Measurements from ENCODE around the gene SIDT2. TPM values are rescaled to one million over a fixed set of nuclear protein-coding genes. Genes with fewer than 3 reads are reported as not detected.

Gene SIDT2
- total RNA-seq, 1 donor from 2014 or later, result 53.1 TPM

DNA sequence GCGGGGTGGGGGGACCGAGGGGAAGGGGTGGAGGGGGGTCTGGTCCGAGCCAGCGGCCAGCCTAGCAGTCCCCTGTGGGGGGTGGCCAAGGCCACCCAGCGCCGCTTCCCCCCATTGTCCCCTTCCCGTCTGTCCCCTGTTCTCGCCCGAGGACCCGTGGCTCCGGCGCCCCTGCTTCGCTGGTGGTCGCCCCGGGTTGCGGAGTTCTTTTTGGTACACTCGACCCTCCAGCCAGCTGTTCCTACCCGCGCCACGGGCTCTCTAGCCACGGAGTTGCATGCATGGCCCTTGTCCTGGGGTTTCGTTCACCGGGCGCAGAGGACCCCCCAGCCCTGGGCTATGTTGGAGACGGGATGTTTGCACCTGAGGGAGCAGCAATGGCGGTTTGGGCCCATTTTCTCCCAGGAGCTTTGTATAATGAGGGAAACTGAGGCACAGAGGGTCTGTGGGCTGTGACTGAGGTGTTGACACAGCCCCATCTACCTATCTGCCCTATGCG lies 54.4 kb downstream of the SIDT2 start:
- Mint-ChIP-seq H3K9me3 (no peaks in the 10 kb centered on the region), H3K27me3 (no peaks in the 10 kb centered on the region), H3K27ac (peak overlapping the region; percentile 82), H3K4me3 (peak overlapping the region; percentile 92), H3K4me1 (ENCODE audit: unreplicated experiment) (peaks cover 30% of the 10 kb centered on the region), H3K36me3 (no peaks in the 10 kb centered on the region)
- TF ChIP-seq CTCF (conservative IDR thresholded peaks at IDR 0.05), result no peak
- no peak for DNase-seq (ENCODE audit: extremely low spot score, unreplicated experiment)

- no peak for DNase-seq (ENCODE audit: extremely low spot score, unreplicated experiment)
- no peak for TF ChIP-seq CTCF (conservative IDR thresholded peaks at IDR 0.05)
- no peaks in the 10 kb centered on the region for H3K9me3 Mint-ChIP-seq
- H3K36me3 Mint-ChIP-seq, result peaks cover 15% of the 10 kb centered on the region
- H3K27me3 Mint-ChIP-seq, result no peaks in the 10 kb centered on the region
- peaks cover 13% of the 10 kb centered on the region for H3K4me1 Mint-ChIP-seq (ENCODE audit: unreplicated experiment)
- no peak overlapping the region for H3K27ac Mint-ChIP-seq
- no peak overlapping the region for H3K4me3 Mint-ChIP-seq
These were observed 59.7 kb downstream of the SIDT2 start for GRCh38 chr11:117238221-117238620.

DNA sequence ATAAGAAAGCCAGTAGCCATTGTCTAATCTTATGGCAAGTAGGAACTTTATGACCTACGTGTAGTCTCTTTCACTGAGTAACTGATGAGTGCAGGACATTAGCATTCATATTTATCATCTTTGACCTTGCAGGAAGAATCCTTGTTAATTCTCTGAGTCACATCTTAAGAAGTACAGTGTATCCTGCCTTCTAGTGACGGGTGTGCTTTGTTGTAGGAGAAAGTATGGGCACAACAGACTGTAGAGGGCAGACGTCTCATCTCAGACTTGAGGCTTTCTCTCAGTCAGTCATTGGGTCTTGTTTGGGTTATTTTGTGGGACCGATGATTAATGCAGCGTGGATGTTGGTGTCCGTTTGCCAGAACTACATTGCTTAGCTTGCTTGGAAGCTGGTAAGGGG lies 60.8 kb downstream of the SIDT2 start:
- H3K27ac Mint-ChIP-seq, result no peak overlapping the region
- no peaks in the 10 kb centered on the region for H3K27me3 Mint-ChIP-seq
- no peak overlapping the region for H3K4me3 Mint-ChIP-seq
- no peak for TF ChIP-seq CTCF (conservative IDR thresholded peaks at IDR 0.05)
- H3K4me1 Mint-ChIP-seq (ENCODE audit: unreplicated experiment), result peaks cover 2% of the 10 kb centered on the region
- peaks cover 18% of the 10 kb centered on the region for H3K36me3 Mint-ChIP-seq
- no peaks in the 10 kb centered on the region for H3K9me3 Mint-ChIP-seq
- DNase-seq (ENCODE audit: extremely low spot score, unreplicated experiment), result no peak

Other genes with a start within 250 kb of the SIDT2 start
- 39.0 and 39.9 TPM in 2 replicates for gene SIK3, start 80.3 kb upstream of the SIDT2 start, total RNA-seq (ENCODE audit: low replicate concordance)
- gene PAFAH1B2, start 34.5 kb upstream of the SIDT2 start, total RNA-seq (ENCODE audit: low replicate concordance), result 94.5 and 101 TPM in 2 replicates
- gene TAGLN, start 20.6 kb downstream of the SIDT2 start, total RNA-seq (ENCODE audit: low replicate concordance), result 97.9 and 106 TPM in 2 replicates
- 54.6 and 61.1 TPM in 2 replicates for gene PCSK7, start 53.3 kb downstream of the SIDT2 start, total RNA-seq (ENCODE audit: low replicate concordance)
- 29.0 and 34.7 TPM in 2 replicates for gene RNF214, start 53.9 kb downstream of the SIDT2 start, total RNA-seq (ENCODE audit: low replicate concordance)
- gene BACE1-AS, start 112.6 kb downstream of the SIDT2 start, total RNA-seq (ENCODE audit: low replicate concordance), result 5.9 and 12.8 TPM in 2 replicates
- 26.2 and 37.4 TPM in 2 replicates for gene BACE1, start 137.5 kb downstream of the SIDT2 start, total RNA-seq (ENCODE audit: low replicate concordance)
- 28.0 and 42.1 TPM in 2 replicates for gene CEP164, start 149.1 kb downstream of the SIDT2 start, total RNA-seq (ENCODE audit: low replicate concordance)